Peyer's patch (tissue), 4 donors: ENCODE measurements around the gene ITPR1. TPM values are rescaled to one million over a fixed set of nuclear protein-coding genes. Genes with fewer than 3 reads are reported as not detected.

Source experiments
- DNase-seq, 3 donors: peaks; one replicate each; pipeline ENCODE4 v3.0.0-alpha.2; 2017 to 2019
- H3K27ac ChIP-seq, 4 donors: fragments of 200-600 bp; sonication (generic); one replicate each; pipeline ENCODE4 v1.5.1; 2016 to 2019
- H3K27me3 ChIP-seq, 2 donors: fragments of 200-600 bp; sonication (generic); one replicate each; pipeline ENCODE4 v1.5.1; 2019
- H3K36me3 ChIP-seq, 3 donors: fragments of 200-600 bp; sonication (generic); one replicate each; pipeline ENCODE4 v1.5.1; 2016 to 2019
- H3K4me1 ChIP-seq, 4 donors: fragments of 200-600 bp; sonication (generic); one replicate each; pipeline ENCODE4 v1.5.1; 2016 to 2019
- H3K4me3 ChIP-seq, 4 donors: fragments of 200-600 bp; sonication (generic); 1 replicate in 3 of 4; 2 replicates in 1 of 4; pipeline ENCODE4 v1.5.1; 2016 to 2019; ENCODE audit warnings: mild to moderate bottlenecking in 1 of 4
- H3K9me3 ChIP-seq, 4 donors: fragments of 200-600 bp; sonication (generic); one replicate each; pipeline ENCODE4 v1.5.1; 2016 to 2019; ENCODE audit warnings: mild to moderate bottlenecking in 1 of 4
- POLR2A ChIP-seq, 2 donors: fragments of 450-650 bp; IDR thresholded peaks; one replicate each; pipeline ENCODE4 v1.5.1; 2017; ENCODE audit warnings: antibody characterized with exemption in 2 of 2, mild to moderate bottlenecking in 2 of 2, moderate library complexity in 2 of 2
- total RNA-seq, 4 donors: library from RNA; depleted of rRNA; stranded (reverse); fragments of >200 nt; gene quantifications; one replicate each; pipeline ENCODE4 v1.1.0, GENCODE V29; 2016
- TF ChIP-seq, protein P1 (sequence below), 6 experiments: fragments of 450-650 bp in 4 of 6; fragments of 200-600 bp in 2 of 6; sonication (generic) in 1 of 6; IDR thresholded peaks; one replicate each; pipeline ENCODE4 v1.5.1; 2017 to 2019; ENCODE audit warnings: antibody characterized with exemption in 6 of 6, mild to moderate bottlenecking in 3 of 6, moderate library complexity in 1 of 6

The ITPR1 gene
- total RNA-seq, 4 donors from 2014 or later: 13.3 to 142 (median 22.7) TPM

DNA sequence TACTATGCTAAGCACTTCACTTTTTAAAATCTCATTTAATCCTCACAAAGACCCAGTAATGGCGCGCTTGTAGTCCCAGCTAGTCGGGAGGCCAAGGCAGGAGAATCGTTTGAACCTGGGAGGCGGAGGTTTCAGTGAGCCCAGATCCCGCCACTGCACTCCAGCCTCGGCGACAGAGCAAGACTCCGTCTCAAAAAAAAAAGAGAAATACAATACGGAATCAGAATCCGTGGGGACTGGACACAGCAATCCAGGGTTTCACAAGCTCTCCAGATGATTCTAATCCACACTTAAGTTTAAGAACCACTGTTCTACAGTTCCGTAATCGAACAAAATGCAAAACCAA lies 25.7 kb upstream of the ITPR1 start:
- Histone ChIP-seq H3K4me1 (peaks cover 0 to 10% (median 3%) of the 10 kb centered on the region in 4 donors), H3K27ac (peak overlapping the region; percentile 79 to 94 (median 88)), H3K4me3 (peak overlapping the region; percentile 75 to 96 (median 84)), H3K36me3 (no peaks in the 10 kb centered on the region), H3K27me3 (no peaks in the 10 kb centered on the region), H3K9me3 (no peaks in the 10 kb centered on the region)
- TF ChIP-seq, protein P1, sequence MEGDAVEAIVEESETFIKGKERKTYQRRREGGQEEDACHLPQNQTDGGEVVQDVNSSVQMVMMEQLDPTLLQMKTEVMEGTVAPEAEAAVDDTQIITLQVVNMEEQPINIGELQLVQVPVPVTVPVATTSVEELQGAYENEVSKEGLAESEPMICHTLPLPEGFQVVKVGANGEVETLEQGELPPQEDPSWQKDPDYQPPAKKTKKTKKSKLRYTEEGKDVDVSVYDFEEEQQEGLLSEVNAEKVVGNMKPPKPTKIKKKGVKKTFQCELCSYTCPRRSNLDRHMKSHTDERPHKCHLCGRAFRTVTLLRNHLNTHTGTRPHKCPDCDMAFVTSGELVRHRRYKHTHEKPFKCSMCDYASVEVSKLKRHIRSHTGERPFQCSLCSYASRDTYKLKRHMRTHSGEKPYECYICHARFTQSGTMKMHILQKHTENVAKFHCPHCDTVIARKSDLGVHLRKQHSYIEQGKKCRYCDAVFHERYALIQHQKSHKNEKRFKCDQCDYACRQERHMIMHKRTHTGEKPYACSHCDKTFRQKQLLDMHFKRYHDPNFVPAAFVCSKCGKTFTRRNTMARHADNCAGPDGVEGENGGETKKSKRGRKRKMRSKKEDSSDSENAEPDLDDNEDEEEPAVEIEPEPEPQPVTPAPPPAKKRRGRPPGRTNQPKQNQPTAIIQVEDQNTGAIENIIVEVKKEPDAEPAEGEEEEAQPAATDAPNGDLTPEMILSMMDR (IDR thresholded peaks at IDR 0.05): no peak
- TF ChIP-seq POLR2A (IDR thresholded peaks at IDR 0.05): no peak
- no peak for DNase-seq

DNA sequence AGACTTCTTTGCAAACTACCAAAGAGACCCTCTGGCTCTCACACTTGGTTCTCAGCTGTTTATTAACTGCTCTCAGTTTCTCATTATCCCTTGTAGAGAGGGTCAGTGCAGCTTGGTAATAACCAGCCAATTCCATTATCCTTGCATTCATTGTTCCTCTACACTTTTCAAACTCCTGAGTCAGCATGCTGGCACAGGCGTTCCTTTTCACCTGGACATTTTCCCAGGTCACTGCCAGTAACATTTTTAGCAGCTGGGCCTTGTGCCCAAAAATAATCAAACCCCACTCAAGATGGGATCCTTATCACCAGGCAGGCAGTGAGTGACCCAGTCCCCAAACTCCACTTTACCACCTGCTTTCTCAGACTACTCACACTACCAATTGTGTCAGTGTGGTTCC lies 21.2 kb upstream of the ITPR1 start:
- no peaks in the 10 kb centered on the region for H3K9me3 ChIP-seq
- DNase-seq: no peak
- TF ChIP-seq, protein P1 (IDR thresholded peaks at IDR 0.05): no peak
- no peak for TF ChIP-seq POLR2A (IDR thresholded peaks at IDR 0.05)
- no peak overlapping the region for H3K27ac ChIP-seq
- no peaks in the 10 kb centered on the region for H3K27me3 ChIP-seq
- no peak overlapping the region for H3K4me3 ChIP-seq
- peaks cover 0 to 4% (median 0%) of the 10 kb centered on the region in 4 donors for H3K4me1 ChIP-seq
- H3K36me3 ChIP-seq: no peaks in the 10 kb centered on the region

DNA sequence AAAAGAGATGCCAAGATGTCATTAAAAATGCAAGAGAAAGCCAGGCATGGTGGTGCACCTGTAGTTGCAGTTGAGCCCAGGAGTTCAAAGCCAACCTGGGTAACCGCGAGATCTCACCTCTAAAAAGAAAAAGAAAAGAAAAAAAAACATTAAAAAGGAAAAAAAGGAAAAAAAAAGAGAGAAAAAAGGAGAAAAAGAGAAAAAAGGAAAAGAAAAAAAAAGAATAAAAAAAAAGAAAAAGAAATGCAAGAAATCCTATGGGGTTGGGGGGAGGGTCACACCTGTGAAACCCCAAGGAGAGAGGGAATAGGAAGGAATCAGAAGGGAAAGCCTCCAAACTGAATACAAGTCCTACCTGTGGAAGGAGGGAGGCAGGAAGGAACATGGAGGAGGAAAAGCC lies 20.8 kb upstream of the ITPR1 start:
- DNase-seq: no peak
- H3K27me3 ChIP-seq: no peaks in the 10 kb centered on the region
- no peak for TF ChIP-seq POLR2A (IDR thresholded peaks at IDR 0.05)
- TF ChIP-seq, protein P1 (IDR thresholded peaks at IDR 0.05): no peak
- no peak overlapping the region for H3K4me3 ChIP-seq
- no peaks in the 10 kb centered on the region for H3K36me3 ChIP-seq
- no peaks in the 10 kb centered on the region for H3K9me3 ChIP-seq
- H3K4me1 ChIP-seq: peaks cover 0 to 4% (median 0%) of the 10 kb centered on the region in 4 donors
- no peak overlapping the region for H3K27ac ChIP-seq

DNA sequence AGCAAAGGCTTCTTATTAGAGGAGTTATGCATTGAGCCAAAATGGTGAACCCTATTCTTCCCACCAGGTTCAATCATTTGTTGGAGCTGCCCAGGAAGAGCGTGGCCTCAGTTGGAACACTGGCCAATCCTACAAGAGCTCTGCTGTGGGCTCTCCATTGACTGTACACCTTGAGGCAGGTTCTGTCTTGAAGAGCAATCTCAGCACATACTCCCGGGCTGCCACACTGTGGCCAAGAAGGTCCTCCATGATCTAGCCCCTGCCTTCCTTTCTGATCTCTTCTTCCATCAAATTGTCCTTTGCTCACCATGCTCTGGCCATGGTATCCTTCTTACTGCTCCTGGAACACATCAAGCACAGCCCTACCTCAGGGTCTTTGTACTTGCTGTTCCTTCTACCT lies 20.4 kb upstream of the ITPR1 start:
- Histone ChIP-seq H3K9me3 (no peaks in the 10 kb centered on the region), H3K27ac (no peak overlapping the region), H3K4me1 (no peaks in the 10 kb centered on the region), H3K27me3 (no peaks in the 10 kb centered on the region), H3K36me3 (no peaks in the 10 kb centered on the region), H3K4me3 (no peak overlapping the region)
- TF ChIP-seq, protein P1 (IDR thresholded peaks at IDR 0.05): no peak
- no peak for DNase-seq

DNA sequence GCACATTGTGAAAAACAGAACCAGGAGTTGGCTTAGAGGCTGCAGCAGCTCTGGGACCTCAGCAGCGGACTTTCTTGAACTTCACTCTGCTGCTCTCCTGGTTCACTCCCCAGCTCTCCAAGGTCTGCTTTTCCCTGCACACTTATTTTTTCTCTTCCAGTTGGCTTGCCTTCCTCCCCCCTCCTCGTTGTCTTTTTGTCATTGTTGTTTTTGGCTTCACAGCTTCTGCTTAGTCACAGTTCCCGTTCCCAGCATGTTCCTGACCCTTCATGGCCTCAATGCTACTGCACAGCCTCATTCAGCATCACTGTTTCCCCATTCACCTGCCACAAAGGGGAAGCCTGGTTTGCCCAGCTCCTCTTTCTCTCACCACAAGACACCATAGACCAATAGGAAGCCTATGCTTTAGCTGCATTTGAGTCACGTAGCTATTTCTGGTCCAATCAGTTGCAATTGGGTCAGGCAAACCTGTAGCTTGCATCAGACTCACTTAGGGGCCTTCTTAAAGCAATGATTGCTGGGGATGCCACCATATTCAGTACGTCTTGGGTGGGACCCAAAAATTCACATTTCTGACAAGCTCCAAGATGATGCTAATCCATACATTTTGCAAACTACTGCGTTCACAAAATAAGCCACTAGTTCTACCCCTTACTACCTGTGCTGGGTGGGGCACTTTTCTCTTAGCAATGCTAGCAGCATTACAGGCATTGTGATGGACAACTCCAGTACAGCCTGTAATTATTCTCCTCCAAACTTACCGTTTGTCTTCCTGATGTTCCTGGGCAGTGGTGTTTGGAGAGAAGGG lies 18.3 kb upstream of the ITPR1 start:
- no peak for TF ChIP-seq POLR2A (IDR thresholded peaks at IDR 0.05)
- TF ChIP-seq, protein P1 (IDR thresholded peaks at IDR 0.05): no peak
- peak overlapping the region in 1 of 4 donors; percentile 38 for H3K27ac ChIP-seq
- H3K36me3 ChIP-seq: no peaks in the 10 kb centered on the region
- no peaks in the 10 kb centered on the region for H3K9me3 ChIP-seq
- no peaks in the 10 kb centered on the region for H3K4me1 ChIP-seq
- peak in 2 of 3 donors; percentile 42 to 58 for DNase-seq
- H3K27me3 ChIP-seq: no peaks in the 10 kb centered on the region
- H3K4me3 ChIP-seq: no peak overlapping the region
